ENCODE data around the gene VARS1. TPM values are rescaled to one million over a fixed set of nuclear protein-coding genes. Genes with fewer than 3 reads are reported as not detected.
"Not testable (repeated sequence)": the region's sequence is repeated elsewhere in the genome, so short reads cannot be mapped to it uniquely, and the experiment has no call there.

The VARS1 gene
- total and polyA plus RNA-seq, 5 experiments from 2014 or later, result 27.5 to 40.3 (median 37.6) TPM

DNA sequence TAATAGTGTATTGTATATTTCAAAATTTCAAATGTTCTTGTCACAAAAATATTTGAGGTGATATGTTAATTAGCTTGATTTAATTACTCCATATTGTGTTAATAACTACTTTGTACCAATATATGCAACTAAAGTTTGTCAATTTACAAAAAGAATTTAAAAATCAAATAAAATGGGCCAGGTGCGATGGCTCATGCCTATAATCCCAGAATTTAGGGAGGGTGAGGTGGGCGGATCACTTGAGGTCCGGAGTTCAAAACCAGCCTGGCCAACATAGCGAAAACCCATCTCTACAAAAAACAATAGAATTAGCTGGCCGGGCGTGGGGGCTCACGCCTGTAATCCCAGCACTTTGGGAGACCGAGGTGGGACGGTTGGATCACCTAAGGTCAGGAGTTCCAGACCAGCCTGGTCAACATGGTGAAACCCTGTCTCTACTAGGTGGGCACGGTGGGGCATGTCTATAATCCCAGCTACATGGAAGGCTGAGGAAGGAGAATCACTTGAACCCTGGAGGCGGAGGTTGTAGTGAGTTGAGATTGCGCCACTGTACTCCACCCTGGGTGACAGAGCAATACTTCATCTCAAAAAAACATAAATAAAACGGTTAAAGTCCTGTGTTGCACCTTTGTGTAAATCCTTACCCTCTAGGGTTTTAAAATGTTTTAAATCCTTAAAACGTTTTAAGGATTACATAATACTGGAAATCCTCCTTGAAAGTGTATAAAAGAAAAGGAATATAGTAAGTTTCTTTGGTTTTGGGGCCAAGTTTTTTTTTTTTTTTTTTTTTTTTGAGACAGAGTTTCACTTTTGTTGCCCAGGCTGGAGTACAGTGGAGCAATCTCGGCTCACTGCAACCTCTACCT is 36.0 kb upstream of the VARS1 start:
- peaks cover 10 to 47% (median 40%) of the 10 kb centered on the region in 4 donors for H3K4me1 Mint-ChIP-seq
- H3K36me3 Mint-ChIP-seq, result peaks cover 0 to 6% (median 0%) of the 10 kb centered on the region in 3 donors
- no peaks in the 10 kb centered on the region for H3K27me3 Mint-ChIP-seq
- peak overlapping the region in 9 of 10 donors; percentile 73 to 94 (median 90) for H3K4me3 Mint-ChIP-seq
- no peak for DNase-seq
- POLR2A ChIA-PET, result interaction anchor here (0.6 to 2.4 kb wide), 12 partner anchors 9 to 1335 kb away, joined by 3 to 10 read pairs (median 4); partner anchors contain the start of genes ABHD16A, CLIC1, DDAH2 and LY6G5C
- ATAC-seq, result no peak
- no peaks in the 10 kb centered on the region for H3K9me3 Mint-ChIP-seq
- peak overlapping the region in 4 of 10 donors; percentile 60 to 87 (median 81) for H3K27ac Mint-ChIP-seq

GRCh38 chr6:31830886-31831335 is 35.4 kb upstream of the VARS1 start:
- H3K36me3 Mint-ChIP-seq, result no peaks in the 10 kb centered on the region
- no peaks in the 10 kb centered on the region for H3K9me3 Mint-ChIP-seq
- peak overlapping the region; percentile 73 to 94 (median 90) for H3K4me3 Mint-ChIP-seq
- peaks cover 10 to 47% (median 35%) of the 10 kb centered on the region in 4 donors for H3K4me1 Mint-ChIP-seq
- peak overlapping the region; percentile 60 to 92 (median 86) for H3K27ac Mint-ChIP-seq
- no peaks in the 10 kb centered on the region for H3K27me3 Mint-ChIP-seq
- POLR2A ChIA-PET, result interaction anchor here (0.7 to 2.4 kb wide), 12 partner anchors 8 to 250 kb away, joined by 3 to 10 read pairs (median 6); partner anchors contain the start of genes ABHD16A, DDAH2, HSPA1A and HSPA1L
- ATAC-seq (no peak), DNase-seq (no peak)

GRCh38 chr6:31829633-31830283 is 34.2 kb upstream of the VARS1 start:
- DNase-seq (peak in 3 of 10 donors; percentile 54 to 63 (median 58)), ATAC-seq (peak; percentile 6 to 17)
- POLR2A ChIA-PET, result interaction anchor here (0.7 to 2.4 kb wide), 15 partner anchors 9 to 249 kb away, joined by 3 to 13 read pairs (median 7); partner anchors contain the start of genes ABHD16A, BAG6, DDAH2 and HSPA1A
- Mint-ChIP-seq H3K27ac (peak overlapping the region; percentile 26 to 91 (median 81)), H3K4me3 (peak overlapping the region; percentile 73 to 94 (median 90)), H3K36me3 (no peaks in the 10 kb centered on the region), H3K27me3 (no peaks in the 10 kb centered on the region), H3K4me1 (peaks cover 7 to 48% (median 31%) of the 10 kb centered on the region in 4 donors), H3K9me3 (no peaks in the 10 kb centered on the region)

GRCh38 chr6:31827286-31828079 is 31.9 kb upstream of the VARS1 start, which contains the start of gene HSPA1B:
Gene HSPA1B, plus strand, starts transcription at chr6:31827738. Its CDS starts 213 bp downstream, at chr6:31827951.
- peak within 1 kb of the TSS; percentile 84 to 96 (median 92) for H3K4me3 Mint-ChIP-seq
- POLR2A ChIA-PET, result interaction anchor here (0.6 to 3.0 kb wide), 17 partner anchors 8 to 1018 kb away, joined by 3 to 18 read pairs (median 4); partner anchors contain the start of genes ABHD16A, BAG6, DDAH2 and DXO
- peak; percentile 72 to 74 for ATAC-seq
- peaks cover 8 to 53% (median 33%) of the 10 kb centered on the region in 4 donors for H3K4me1 Mint-ChIP-seq
- no peaks in the 10 kb centered on the region for H3K27me3 Mint-ChIP-seq
- H3K27ac Mint-ChIP-seq, result peak within 1 kb of the TSS; percentile 81 to 99 (median 96)
- no peaks in the 10 kb centered on the region for H3K9me3 Mint-ChIP-seq
- no peaks in the 10 kb centered on the region for H3K36me3 Mint-ChIP-seq
- peak; percentile 59 to 90 (median 76) for DNase-seq

DNA sequence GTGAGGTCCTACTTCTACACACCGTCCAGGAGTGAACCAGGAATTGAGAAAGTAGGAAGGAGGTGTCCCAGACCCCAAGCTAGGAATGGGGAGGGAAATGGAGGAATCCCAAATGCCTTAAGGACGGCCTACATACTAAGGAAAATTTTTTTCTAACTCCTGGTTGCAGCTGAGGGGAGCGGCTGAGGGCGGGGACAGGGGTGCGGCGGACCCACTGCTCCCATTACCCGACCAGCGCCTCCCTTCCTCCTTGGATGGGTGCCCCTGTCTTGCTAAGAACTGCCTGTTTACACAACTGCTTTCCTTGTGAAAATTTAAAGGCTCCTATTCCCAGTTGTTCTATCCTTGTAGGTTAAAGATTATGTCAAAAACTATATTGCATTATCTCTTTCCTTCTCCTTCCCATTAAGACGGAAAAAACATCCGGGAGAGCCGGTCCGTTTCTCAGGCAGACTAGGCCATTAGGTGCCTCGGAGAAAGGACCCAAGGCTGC is 31.3 kb upstream of the VARS1 start:
- H3K36me3 Mint-ChIP-seq, result no peaks in the 10 kb centered on the region
- peak overlapping the region; percentile 81 to 99 (median 96) for H3K27ac Mint-ChIP-seq
- ATAC-seq (peak; percentile 4 to 11), DNase-seq (peak in 1 of 10 donors; percentile 21)
- no peaks in the 10 kb centered on the region for H3K27me3 Mint-ChIP-seq
- peak overlapping the region; percentile 84 to 96 (median 92) for H3K4me3 Mint-ChIP-seq
- POLR2A ChIA-PET, result interaction anchor here (0.6 to 3.0 kb wide), 19 partner anchors 8 to 1018 kb away, joined by 3 to 18 read pairs (median 5); partner anchors contain the start of genes ABHD16A, BAG6, DDAH2 and DXO
- H3K4me1 Mint-ChIP-seq, result peaks cover 8 to 59% (median 39%) of the 10 kb centered on the region in 4 donors
- H3K9me3 Mint-ChIP-seq, result no peaks in the 10 kb centered on the region

- no peaks in the 10 kb centered on the region for H3K27me3 Mint-ChIP-seq
- no peaks in the 10 kb centered on the region for H3K36me3 Mint-ChIP-seq
- POLR2A ChIA-PET, result interaction anchor here (0.6 to 3.0 kb wide), 3 partner anchors 10 to 173 kb away, joined by 3 to 13 read pairs (median 4); partner anchors contain the start of genes BAG6, EHMT2, HSPA1A and HSPA1L
- peak overlapping the region in 5 of 10 donors; percentile 18 to 84 (median 39) for H3K4me3 Mint-ChIP-seq
- no peaks in the 10 kb centered on the region for H3K9me3 Mint-ChIP-seq
- H3K27ac Mint-ChIP-seq, result peak overlapping the region in 5 of 10 donors; percentile 6 to 99 (median 98)
- ATAC-seq (no peak), DNase-seq (no peak)
- peaks cover 8 to 64% (median 40%) of the 10 kb centered on the region in 4 donors for H3K4me1 Mint-ChIP-seq
Observed at GRCh38 chr6:31825553-31825952, 30.0 kb upstream of the VARS1 start.

DNA sequence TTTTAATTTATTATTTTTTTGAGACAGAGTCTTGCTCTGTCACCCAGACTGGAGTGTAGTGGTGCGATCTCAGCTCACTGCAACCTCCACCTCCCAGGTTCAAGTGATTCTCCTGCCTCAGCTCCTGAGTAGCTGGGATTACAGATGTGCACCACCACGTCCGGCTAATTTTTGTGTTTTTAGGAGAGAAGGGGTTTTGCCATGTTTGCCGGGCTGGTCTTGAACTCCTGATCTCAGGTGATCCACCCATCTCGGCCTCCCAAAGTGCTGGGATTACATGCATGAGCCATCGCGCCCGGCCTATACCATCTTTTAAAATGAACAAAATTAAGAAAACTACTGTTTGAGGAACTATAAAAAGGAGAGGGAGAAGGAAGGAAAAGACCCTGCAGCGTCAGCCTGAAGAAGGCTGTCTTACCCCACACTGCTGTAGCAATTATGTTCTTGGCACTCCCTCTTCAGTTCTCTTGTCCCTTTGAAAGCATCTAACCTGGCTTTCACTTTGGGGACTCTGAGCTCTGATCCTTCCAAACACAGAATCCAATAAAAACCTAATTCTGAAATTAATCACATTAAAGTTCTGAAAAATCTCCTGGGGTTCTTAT is 28.1 kb upstream of the VARS1 start:
- not testable (repeated sequence) for ATAC-seq, H3K9me3 Mint-ChIP-seq, H3K27me3 Mint-ChIP-seq, H3K36me3 Mint-ChIP-seq, DNase-seq
- POLR2A ChIA-PET, result interaction anchor here (0.6 to 1.3 kb wide), 3 partner anchors 94 to 1209 kb away, joined by 3 to 7 read pairs (median 3); partner anchors contain the start of gene DDAH2
- Mint-ChIP-seq H3K4me1 (peaks cover 7 to 62% (median 36%) of the 10 kb centered on the region in 4 donors), H3K27ac (peak overlapping the region in 5 of 10 donors; percentile 33 to 90 (median 43)), H3K4me3 (peak overlapping the region in 7 of 10 donors; percentile 3 to 56 (median 18))

GRCh38 chr6:31822036-31822821 is 26.7 kb upstream of the VARS1 start:
- Mint-ChIP-seq H3K27ac (peak overlapping the region; percentile 80 to 98 (median 94)), H3K36me3 (no peaks in the 10 kb centered on the region), H3K9me3 (no peaks in the 10 kb centered on the region), H3K4me3 (peak overlapping the region; percentile 85 to 97 (median 95)), H3K4me1 (peaks cover 10 to 75% (median 44%) of the 10 kb centered on the region in 4 donors), H3K27me3 (no peaks in the 10 kb centered on the region)
- POLR2A ChIA-PET, result interaction anchor here (0.6 to 1.6 kb wide), 6 partner anchors 9 to 1132 kb away, joined by 3 to 9 read pairs (median 3); partner anchors contain the start of genes DDAH2 and DDX39B
- ATAC-seq, result peak; percentile 26 to 52
- peak; percentile 38 to 70 (median 52) for DNase-seq

DNA sequence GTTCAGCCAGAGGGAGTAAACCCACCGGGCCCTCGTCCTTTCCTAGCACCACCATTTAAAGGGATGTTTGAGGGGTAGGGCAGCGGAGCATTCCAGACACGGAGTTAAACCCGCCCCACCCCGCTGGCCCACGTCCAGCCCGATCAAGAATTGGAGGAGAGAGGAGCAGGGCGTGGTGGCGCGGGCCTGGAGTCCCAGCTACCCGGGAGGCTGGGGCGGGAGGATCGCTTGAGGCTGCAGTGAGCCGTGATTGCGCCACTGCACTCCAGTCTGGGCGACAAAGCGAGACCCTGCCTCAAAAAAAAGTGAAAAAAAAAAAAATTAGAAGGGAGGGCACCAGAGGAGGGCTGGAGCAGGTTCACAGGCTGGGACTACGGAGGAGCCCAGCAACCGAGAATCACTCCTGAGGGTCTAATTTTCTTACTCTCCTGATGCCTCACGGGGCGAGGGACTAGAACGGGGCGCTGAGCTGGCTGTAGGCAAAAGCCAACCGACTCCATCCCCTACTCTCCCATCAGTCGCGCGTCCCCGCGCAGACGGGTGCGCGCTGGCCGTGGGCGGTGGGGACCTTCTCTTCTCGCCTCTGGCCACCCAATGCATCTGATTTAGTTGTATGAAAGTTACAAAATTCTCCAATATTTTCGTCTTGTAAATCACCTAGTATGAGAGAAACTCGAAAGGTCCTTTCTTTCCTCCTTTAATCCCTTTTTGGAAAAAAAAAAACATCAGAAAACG is 25.9 kb upstream of the VARS1 start:
- Mint-ChIP-seq H3K4me1 (peaks cover 9 to 67% (median 37%) of the 10 kb centered on the region in 4 donors), H3K27me3 (no peaks in the 10 kb centered on the region), H3K27ac (peak overlapping the region; percentile 81 to 96 (median 94)), H3K9me3 (no peaks in the 10 kb centered on the region), H3K36me3 (no peaks in the 10 kb centered on the region), H3K4me3 (peak overlapping the region; percentile 85 to 97 (median 95))
- ATAC-seq (peak in 1 of 2 donors; percentile 11), DNase-seq (peak in 1 of 10 donors; percentile 26)
- POLR2A ChIA-PET, result interaction anchor here (0.7 to 1.6 kb wide), 8 partner anchors 10 to 1133 kb away, joined by 3 to 9 read pairs (median 4); partner anchors contain the start of genes DDX39B and LSM2

Measured in naive thymus-derived CD8-positive, alpha-beta T cell (primary cell).